ENCODE results near the gene SLC6A11.

DNA sequence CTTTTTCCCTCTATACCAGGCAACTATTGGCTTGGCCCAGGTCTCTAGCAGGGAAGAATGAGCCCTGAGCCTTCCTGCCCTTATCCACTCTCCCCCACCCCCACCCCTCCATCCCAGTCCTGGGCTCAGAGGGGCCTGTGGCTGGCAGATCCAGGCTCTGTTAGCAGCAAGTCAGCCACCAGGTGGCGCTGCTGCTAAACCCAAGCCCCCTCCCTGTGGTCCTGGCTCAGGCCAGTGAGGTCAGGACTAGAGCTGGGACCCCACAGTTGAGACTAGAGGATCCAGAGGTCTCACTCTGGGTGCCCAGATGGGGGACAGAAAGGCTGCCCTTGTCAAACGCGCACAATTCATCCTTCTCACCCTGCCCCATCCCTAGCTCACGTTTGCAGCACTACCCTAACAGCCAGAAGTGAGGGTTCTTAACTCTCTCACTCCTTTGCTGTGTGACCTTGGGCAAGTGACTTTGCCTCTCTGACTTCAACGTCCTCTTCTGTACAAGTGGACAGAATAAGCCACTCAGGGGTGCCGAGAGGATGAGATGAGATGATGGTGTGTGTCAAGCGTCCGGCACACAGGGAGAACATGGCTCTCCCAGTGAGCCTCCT, 129.8 kb downstream of the SLC6A11 start:
- TF ChIP-seq SP4 (IDR thresholded peaks at IDR 0.05; ENCODE audit: low read length) (no peak), EP300 (IDR thresholded peaks at IDR 0.05; ENCODE audit: borderline replicate concordance in 1 of 2, low read depth in 2 of 2, low read length in 2 of 2) (no peak), RNF2 (IDR thresholded peaks at IDR 0.05; ENCODE audit: borderline replicate concordance, low read depth, low read length, missing control alignments, poor library complexity, severe bottlenecking) (no peak), POLR2A (IDR thresholded peaks at IDR 0.05; ENCODE audit: control extremely low read depth in 1 of 2, low read depth in 2 of 2, low read length in 2 of 2) (no peak), GABPA (IDR thresholded peaks at IDR 0.05; ENCODE audit: borderline replicate concordance, insufficient read depth, low read length) (no peak), POLR2AphosphoS5 (IDR thresholded peaks at IDR 0.05; ENCODE audit: low read depth, low read length) (no peak), GTF2F1 (IDR thresholded peaks at IDR 0.05; ENCODE audit: borderline replicate concordance, low read depth, low read length) (no peak), CREB1 (IDR thresholded peaks at IDR 0.05) (no peak), NANOG (IDR thresholded peaks at IDR 0.05; ENCODE audit: insufficient read depth, low read depth, low read length, poor library complexity, severe bottlenecking) (no peak), BCL11A (IDR thresholded peaks at IDR 0.05; ENCODE audit: low read depth in 2 of 2, low read length in 2 of 2) (no peak), SP1 (IDR thresholded peaks at IDR 0.05; ENCODE audit: low read depth, low read length) (no peak), TAF1 (IDR thresholded peaks at IDR 0.05; ENCODE audit: low read depth, low read length) (no peak), JUN (IDR thresholded peaks at IDR 0.05; ENCODE audit: low read depth, low read length) (no peak)
- TF ChIP-seq, protein P1, sequence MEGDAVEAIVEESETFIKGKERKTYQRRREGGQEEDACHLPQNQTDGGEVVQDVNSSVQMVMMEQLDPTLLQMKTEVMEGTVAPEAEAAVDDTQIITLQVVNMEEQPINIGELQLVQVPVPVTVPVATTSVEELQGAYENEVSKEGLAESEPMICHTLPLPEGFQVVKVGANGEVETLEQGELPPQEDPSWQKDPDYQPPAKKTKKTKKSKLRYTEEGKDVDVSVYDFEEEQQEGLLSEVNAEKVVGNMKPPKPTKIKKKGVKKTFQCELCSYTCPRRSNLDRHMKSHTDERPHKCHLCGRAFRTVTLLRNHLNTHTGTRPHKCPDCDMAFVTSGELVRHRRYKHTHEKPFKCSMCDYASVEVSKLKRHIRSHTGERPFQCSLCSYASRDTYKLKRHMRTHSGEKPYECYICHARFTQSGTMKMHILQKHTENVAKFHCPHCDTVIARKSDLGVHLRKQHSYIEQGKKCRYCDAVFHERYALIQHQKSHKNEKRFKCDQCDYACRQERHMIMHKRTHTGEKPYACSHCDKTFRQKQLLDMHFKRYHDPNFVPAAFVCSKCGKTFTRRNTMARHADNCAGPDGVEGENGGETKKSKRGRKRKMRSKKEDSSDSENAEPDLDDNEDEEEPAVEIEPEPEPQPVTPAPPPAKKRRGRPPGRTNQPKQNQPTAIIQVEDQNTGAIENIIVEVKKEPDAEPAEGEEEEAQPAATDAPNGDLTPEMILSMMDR (IDR thresholded peaks at IDR 0.05; ENCODE audit: control extremely low read depth in 1 of 3, insufficient read depth in 1 of 3, low read depth in 1 of 3, low read length in 3 of 3), result peak; percentile 79 to 96 (median 89)

Measured in H1 (cell line).